Breast epithelium (tissue), 4 donors: ENCODE data around the gene ISG20. TPM values are rescaled to one million over a fixed set of nuclear protein-coding genes. Genes with fewer than 3 reads are reported as not detected.
A peak's percentile ranks its signal among the peaks of the same experiment; 100 is the strongest.

Experiments used
- DNase-seq, 2 donors: peaks; one replicate each; pipeline ENCODE4 v3.0.0-alpha.2; 2019; ENCODE audit warnings: low spot score in 2 of 2
- H3K27ac ChIP-seq, 2 donors: fragments of 200-600 bp; sonication (generic) in 1 of 2; one replicate each; pipeline ENCODE4 v1.5.1; 2016 to 2019; ENCODE audit warnings: mild to moderate bottlenecking in 1 of 2
- H3K27me3 ChIP-seq, 2 donors: fragments of 200-600 bp; sonication (generic) in 1 of 2; one replicate each; pipeline versions ENCODE4 v1.5.1 to v1.6.0; 2017 to 2019; ENCODE audit warnings: control low read depth in 1 of 2, mild to moderate bottlenecking in 1 of 2
- H3K36me3 ChIP-seq: fragments of 200-600 bp; one replicate; pipeline ENCODE4 v1.5.1; 2019
- H3K4me1 ChIP-seq, 2 donors: fragments of 200-600 bp; sonication (generic); one replicate each; pipeline ENCODE4 v1.5.1; 2016 to 2019; ENCODE audit warnings: control low read depth in 1 of 2
- H3K4me3 ChIP-seq, 3 donors: fragments of 200-600 bp; sonication (generic); 1 replicate in 2 of 3; 2 replicates in 1 of 3; pipeline ENCODE4 v1.5.1; 2016 to 2019; ENCODE audit warnings: mild to moderate bottlenecking in 3 of 3, moderate library complexity in 2 of 3
- H3K9me3 ChIP-seq, 2 donors: fragments of 200-600 bp; sonication (generic) in 1 of 2; one replicate each; pipeline ENCODE4 v1.5.1; 2016 to 2019; ENCODE audit warnings: control low read depth in 1 of 2
- CTCF ChIP-seq, 3 donors: fragments of 450-650 bp; IDR thresholded peaks; one replicate each; pipeline ENCODE4 v1.5.1; 2016 to 2017; ENCODE audit warnings: antibody characterized with exemption in 3 of 3, mild to moderate bottlenecking in 3 of 3, moderate library complexity in 3 of 3
- POLR2A ChIP-seq: fragments of 450-650 bp; IDR thresholded peaks from one replicate; pipeline ENCODE4 v1.6.1; 2016; ENCODE audit warnings: antibody characterized with exemption, mild to moderate bottlenecking, moderate library complexity
- POLR2AphosphoS5 ChIP-seq, 3 donors: sonication (generic); formaldehyde crosslinking; IDR thresholded peaks; one replicate each; pipeline ENCODE4 v1.6.1; 2017; ENCODE audit warnings: antibody characterized with exemption in 3 of 3
- intact Hi-C: fragments of 100-400 bp; cut with DNase I; formaldehyde crosslinking; loops from one replicate; pipeline ENCODE4 v1.15.1; 2023; ENCODE audit warnings: low total_unique reads
- total RNA-seq, 3 donors: library from RNA; depleted of rRNA; stranded (reverse); fragments of >200 nt; gene quantifications; one replicate each; pipeline ENCODE4 v1.1.0, GENCODE V29; 2016

The ISG20 gene
- total RNA-seq, 3 donors from 2014 or later: 7.4 to 34.4 (median 18.6) TPM

DNA sequence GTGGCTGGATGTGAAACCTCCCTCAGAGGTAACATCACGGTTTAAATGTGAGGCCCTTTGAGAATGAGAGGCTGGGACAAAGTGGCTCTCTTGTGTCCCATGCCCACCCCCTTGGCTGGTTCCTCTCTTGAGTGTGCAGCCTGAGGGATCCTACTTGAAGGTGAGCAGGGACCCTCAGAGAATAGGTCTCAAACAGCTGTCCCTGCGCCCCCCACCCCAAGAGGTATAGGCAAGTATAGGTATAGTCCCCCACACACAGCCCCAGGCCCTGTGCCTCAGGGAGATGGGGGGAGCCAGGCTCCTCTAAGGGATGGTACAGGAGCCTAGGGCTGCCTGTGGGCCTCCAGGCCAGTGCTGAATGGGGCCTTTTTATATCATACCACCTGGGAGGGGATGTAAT lies 61.9 kb downstream of the ISG20 start:
- H3K4me3 ChIP-seq: no peak overlapping the region
- no peaks in the 10 kb centered on the region for H3K4me1 ChIP-seq
- DNase-seq: no peak
- intact Hi-C loops: no loop called here
- H3K27ac ChIP-seq: no peak overlapping the region
- no peaks in the 10 kb centered on the region for H3K36me3 ChIP-seq
- H3K27me3 ChIP-seq: peaks cover 0 to 17% of the 10 kb centered on the region in 2 donors
- no peaks in the 10 kb centered on the region for H3K9me3 ChIP-seq
- no peak for TF ChIP-seq POLR2AphosphoS5 (IDR thresholded peaks at IDR 0.05)
- no peak for TF ChIP-seq CTCF (IDR thresholded peaks at IDR 0.05)
- TF ChIP-seq POLR2A: no peak

DNA sequence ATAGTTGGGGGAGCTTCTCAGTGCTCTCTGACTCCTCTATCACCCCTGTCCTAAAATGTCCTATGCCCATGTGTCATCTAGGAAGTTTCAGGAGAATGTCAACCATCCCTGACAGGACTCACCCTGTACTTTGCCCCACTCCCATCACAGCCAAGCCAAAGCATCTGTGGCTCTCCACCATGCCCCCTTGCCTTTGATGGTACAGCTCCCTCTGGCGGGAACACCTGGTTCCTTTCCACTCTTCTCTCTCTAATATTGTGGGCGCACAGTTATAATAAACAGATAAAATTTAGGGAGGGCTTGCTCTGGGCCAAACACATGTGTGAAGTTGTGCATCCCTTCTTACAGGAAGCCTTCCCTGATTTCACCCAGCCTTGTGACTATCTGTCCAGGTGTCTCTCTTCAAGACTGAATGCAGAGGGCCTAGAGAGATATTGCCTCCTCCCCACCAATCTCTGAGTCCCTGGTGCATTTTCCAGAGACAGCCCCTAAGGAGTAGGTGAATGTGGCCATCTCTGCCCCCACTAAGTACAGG lies 62.8 kb downstream of the ISG20 start:
- H3K36me3 ChIP-seq: no peaks in the 10 kb centered on the region
- H3K27ac ChIP-seq: no peak overlapping the region
- no peaks in the 10 kb centered on the region for H3K4me1 ChIP-seq
- TF ChIP-seq CTCF (IDR thresholded peaks at IDR 0.05) (no peak), POLR2AphosphoS5 (IDR thresholded peaks at IDR 0.05) (no peak), POLR2A (no peak)
- intact Hi-C loops: no loop called here
- no peaks in the 10 kb centered on the region for H3K9me3 ChIP-seq
- H3K4me3 ChIP-seq: no peak overlapping the region
- DNase-seq: no peak
- H3K27me3 ChIP-seq: peaks cover 0 to 18% of the 10 kb centered on the region in 2 donors

DNA sequence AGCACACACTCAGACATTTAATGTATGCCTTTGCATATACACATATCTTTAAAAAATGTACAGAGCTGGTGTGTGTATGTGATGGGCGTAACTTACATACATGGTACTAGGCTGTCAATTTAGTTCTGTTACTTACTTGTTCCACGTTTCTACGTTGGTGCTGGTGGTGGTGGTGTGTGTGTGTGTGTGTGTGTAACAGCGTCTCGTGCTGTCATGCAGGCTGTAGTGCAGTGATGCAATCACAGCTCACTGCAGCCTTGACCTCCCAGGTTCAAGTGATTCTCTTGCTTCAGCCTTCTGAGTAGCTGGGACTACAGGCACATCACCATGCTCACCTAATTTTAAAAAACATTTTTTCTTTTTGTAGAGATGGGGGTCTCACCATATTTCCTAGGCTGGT lies 64.2 kb downstream of the ISG20 start:
- TF ChIP-seq CTCF (IDR thresholded peaks at IDR 0.05) (no peak), POLR2A (no peak)
- Histone ChIP-seq H3K27me3 (peaks cover 0 to 22% of the 10 kb centered on the region in 2 donors), H3K4me3 (no peak overlapping the region), H3K4me1 (no peaks in the 10 kb centered on the region), H3K9me3 (no peaks in the 10 kb centered on the region), H3K27ac (no peak overlapping the region), H3K36me3 (no peaks in the 10 kb centered on the region)
- intact Hi-C loops: no loop called here
- DNase-seq: no peak

DNA sequence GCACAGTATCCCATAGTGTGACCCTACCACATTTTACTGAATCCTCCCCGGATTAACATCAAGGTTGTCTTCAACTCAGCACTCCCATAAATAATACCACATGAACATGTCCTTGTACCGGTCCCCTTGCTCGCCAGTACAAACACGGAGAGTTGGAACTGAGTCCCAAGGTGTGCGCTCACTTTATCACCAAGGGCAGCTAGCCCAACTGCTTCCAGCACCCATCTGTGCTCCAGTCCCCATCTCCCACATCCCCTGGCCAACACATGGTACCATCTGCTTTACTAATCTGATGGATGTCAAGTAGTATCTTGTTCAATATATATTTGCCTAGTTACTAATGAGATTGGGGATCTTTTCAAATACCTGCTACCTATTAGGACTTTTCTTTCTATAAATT lies 64.7 kb downstream of the ISG20 start:
- DNase-seq: no peak
- TF ChIP-seq CTCF (IDR thresholded peaks at IDR 0.05) (no peak), POLR2A (no peak), POLR2AphosphoS5 (IDR thresholded peaks at IDR 0.05) (no peak)
- no peak overlapping the region for H3K27ac ChIP-seq
- no peak overlapping the region for H3K4me3 ChIP-seq
- intact Hi-C loops: no loop called here
- no peaks in the 10 kb centered on the region for H3K9me3 ChIP-seq
- no peaks in the 10 kb centered on the region for H3K36me3 ChIP-seq
- no peaks in the 10 kb centered on the region for H3K4me1 ChIP-seq
- H3K27me3 ChIP-seq: peaks cover 0 to 17% of the 10 kb centered on the region in 2 donors

GRCh38 chr15:88704791-88705768 lies 66.3 kb downstream of the ISG20 start:
- no peaks in the 10 kb centered on the region for H3K36me3 ChIP-seq
- TF ChIP-seq POLR2AphosphoS5 (IDR thresholded peaks at IDR 0.05): no peak
- no peak for TF ChIP-seq POLR2A
- TF ChIP-seq CTCF (IDR thresholded peaks at IDR 0.05): no peak
- no peak overlapping the region for H3K27ac ChIP-seq
- H3K4me1 ChIP-seq: no peaks in the 10 kb centered on the region
- no peak for DNase-seq
- H3K9me3 ChIP-seq: no peaks in the 10 kb centered on the region
- peaks cover 0 to 20% of the 10 kb centered on the region in 2 donors for H3K27me3 ChIP-seq
- peak overlapping the region; percentile 47 to 68 (median 50) for H3K4me3 ChIP-seq
- intact Hi-C loops: loop anchor here (5.0 kb wide), 1 partner anchor 767 kb away; no protein-coding TSS in a partner anchor
